OCI-LY1 (cell line): ENCODE results near the gene FSTL3.

Source experiments
- EZH2 ChIP-seq: fragments of 200-600 bp; sonication (generic), shearing (Covaris generic); IDR thresholded peaks from 2 replicates; pipeline ENCODE4 v1.8.0; 2017; ENCODE audit warnings: borderline replicate concordance, mixed run types, mild to moderate bottlenecking, antibody characterized with exemption, low read length, moderate library complexity, mixed read lengths
- TF ChIP-seq, protein P1 (sequence below): fragments of 200-600 bp; sonication (generic), shearing (Covaris generic); IDR thresholded peaks from 2 replicates; pipeline ENCODE4 v1.5.1; 2017; ENCODE audit warnings: mild to moderate bottlenecking, antibody characterized with exemption, low read length, moderate library complexity, mixed read lengths

DNA sequence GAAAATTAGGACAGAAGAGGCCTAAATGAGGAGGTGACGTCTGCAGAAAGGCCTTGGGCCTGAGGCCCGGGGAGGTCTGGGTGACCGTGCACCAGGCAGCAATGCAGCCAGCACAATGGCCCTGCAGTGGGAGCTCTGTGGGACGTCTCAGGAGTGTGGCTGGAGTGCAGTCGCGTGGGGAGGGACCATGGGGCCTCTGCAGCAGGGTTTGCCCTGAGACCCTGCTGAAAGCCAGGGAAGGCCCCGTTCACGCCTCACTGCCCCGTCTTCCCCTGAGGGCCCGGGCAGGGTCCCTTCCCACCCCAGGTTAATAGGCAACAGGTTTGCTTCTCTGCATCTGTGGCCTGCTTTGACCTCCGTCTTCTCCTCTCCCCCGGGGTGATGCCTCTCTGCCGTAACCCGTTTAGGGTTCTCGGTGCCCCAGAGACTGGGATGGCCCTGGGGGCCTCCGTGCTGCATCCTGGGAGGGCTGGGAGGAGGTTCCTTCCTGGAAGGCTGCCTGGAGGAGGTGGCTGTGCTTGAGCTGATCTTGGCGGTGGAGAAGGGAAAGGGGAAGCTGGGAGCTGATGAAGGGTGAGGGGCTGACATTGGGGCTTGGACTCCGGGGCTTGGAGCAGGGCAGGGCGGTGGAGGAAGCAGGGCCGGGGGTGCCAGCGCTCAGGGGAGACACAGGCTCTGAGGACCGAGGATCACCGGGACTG is 42.2 kb downstream of the FSTL3 start:
- TF ChIP-seq, protein P1, sequence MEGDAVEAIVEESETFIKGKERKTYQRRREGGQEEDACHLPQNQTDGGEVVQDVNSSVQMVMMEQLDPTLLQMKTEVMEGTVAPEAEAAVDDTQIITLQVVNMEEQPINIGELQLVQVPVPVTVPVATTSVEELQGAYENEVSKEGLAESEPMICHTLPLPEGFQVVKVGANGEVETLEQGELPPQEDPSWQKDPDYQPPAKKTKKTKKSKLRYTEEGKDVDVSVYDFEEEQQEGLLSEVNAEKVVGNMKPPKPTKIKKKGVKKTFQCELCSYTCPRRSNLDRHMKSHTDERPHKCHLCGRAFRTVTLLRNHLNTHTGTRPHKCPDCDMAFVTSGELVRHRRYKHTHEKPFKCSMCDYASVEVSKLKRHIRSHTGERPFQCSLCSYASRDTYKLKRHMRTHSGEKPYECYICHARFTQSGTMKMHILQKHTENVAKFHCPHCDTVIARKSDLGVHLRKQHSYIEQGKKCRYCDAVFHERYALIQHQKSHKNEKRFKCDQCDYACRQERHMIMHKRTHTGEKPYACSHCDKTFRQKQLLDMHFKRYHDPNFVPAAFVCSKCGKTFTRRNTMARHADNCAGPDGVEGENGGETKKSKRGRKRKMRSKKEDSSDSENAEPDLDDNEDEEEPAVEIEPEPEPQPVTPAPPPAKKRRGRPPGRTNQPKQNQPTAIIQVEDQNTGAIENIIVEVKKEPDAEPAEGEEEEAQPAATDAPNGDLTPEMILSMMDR: no peak
- no peak for TF ChIP-seq EZH2
